NK-92 (cell line): ENCODE results near the gene PMAIP1.
"Not testable (repeated sequence)": the region's sequence is repeated elsewhere in the genome, so short reads cannot be mapped to it uniquely, and the experiment has no call there.

ENCODE experiments used
- DNase-seq: peaks from one replicate; lab custom pipeline; 2025; ENCODE audit not compliant: unreplicated experiment; lab: John Stamatoyannopoulos, UW

Gene PMAIP1

GRCh38 chr18:59884351-59884750 lies 15.4 kb upstream of the PMAIP1 start:
- no peak for DNase-seq

GRCh38 chr18:59885579-59886163 lies 14.1 kb upstream of the PMAIP1 start:
- no peak for DNase-seq

GRCh38 chr18:59886399-59886798 lies 13.4 kb upstream of the PMAIP1 start:
- DNase-seq, result not testable (repeated sequence)

GRCh38 chr18:59892123-59892522 lies 7.7 kb upstream of the PMAIP1 start:
- DNase-seq, result no peak

GRCh38 chr18:59893971-59894370 lies 5.8 kb upstream of the PMAIP1 start:
- DNase-seq, result no peak

- DNase-seq, result no peak
These were observed 2.4 kb upstream of the PMAIP1 start for GRCh38 chr18:59897321-59897954.

GRCh38 chr18:59898093-59898492 lies 1.7 kb upstream of the PMAIP1 start:
- no peak for DNase-seq

- no peak for DNase-seq
These were observed 1.0 kb upstream of the PMAIP1 start for GRCh38 chr18:59898609-59899297.

GRCh38 chr18:59900222-59901128 lies 679 bp downstream of the PMAIP1 start:
- no peak for DNase-seq

- DNase-seq, result no peak
These were observed 2.6 kb downstream of the PMAIP1 start for GRCh38 chr18:59902131-59902992.

GRCh38 chr18:59902993-59903610 lies 3.3 kb downstream of the PMAIP1 start:
- DNase-seq, result no peak

GRCh38 chr18:59904011-59904601 lies 4.3 kb downstream of the PMAIP1 start:
- DNase-seq, result no peak

- DNase-seq, result no peak
These were observed 5.9 kb downstream of the PMAIP1 start for GRCh38 chr18:59905686-59906091.

GRCh38 chr18:59906203-59906602 lies 6.4 kb downstream of the PMAIP1 start:
- DNase-seq, result no peak

GRCh38 chr18:59907172-59907571 lies 7.4 kb downstream of the PMAIP1 start:
- DNase-seq, result no peak

GRCh38 chr18:59907660-59908059 lies 7.9 kb downstream of the PMAIP1 start:
- DNase-seq, result no peak

GRCh38 chr18:59908799-59909198 lies 9.0 kb downstream of the PMAIP1 start:
- no peak for DNase-seq

- DNase-seq, result no peak
These were observed 9.7 kb downstream of the PMAIP1 start for GRCh38 chr18:59909289-59910036.

- no peak for DNase-seq
These were observed 11.2 kb downstream of the PMAIP1 start for GRCh38 chr18:59910967-59911366.
